Suprapubic skin (tissue), 3 donors: ENCODE data around the gene NDUFA3.

Experiments used
- CTCF ChIP-seq, 2 donors: fragments of 200-600 bp in 1 of 2; fragments of 450-650 bp in 1 of 2; sonication (generic) in 1 of 2; IDR thresholded peaks; one replicate each; pipeline ENCODE4 v1.5.1; 2016 to 2019; ENCODE audit warnings: antibody characterized with exemption in 2 of 2, mild to moderate bottlenecking in 1 of 2, moderate library complexity in 1 of 2
- POLR2A ChIP-seq, 2 donors: fragments of 450-650 bp; IDR thresholded peaks; one replicate each; pipeline ENCODE4 v1.6.1; 2017; ENCODE audit warnings: antibody characterized with exemption in 2 of 2, mild to moderate bottlenecking in 2 of 2, moderate library complexity in 2 of 2

DNA sequence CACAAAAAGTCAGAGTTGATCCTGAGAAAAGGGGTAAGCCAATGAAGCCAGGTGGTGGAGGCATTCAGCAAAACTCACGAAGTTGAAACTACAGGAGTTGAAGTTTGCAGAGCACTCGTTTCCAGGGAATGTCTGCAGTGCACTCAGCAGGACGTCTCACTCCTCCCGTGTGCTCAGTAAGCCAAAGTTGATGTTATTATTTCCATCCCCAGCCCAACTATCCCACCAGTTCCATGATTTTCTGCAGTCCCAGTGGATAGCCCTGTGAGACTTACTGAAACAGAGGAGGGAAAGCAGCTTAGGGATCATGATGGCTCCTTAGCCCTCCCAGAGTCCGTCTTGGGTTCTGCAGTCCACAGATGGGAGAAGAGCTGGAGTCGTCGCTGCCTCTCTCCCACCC is 21.6 kb upstream of the NDUFA3 start, which contains the start of gene TARM1:
- TF ChIP-seq CTCF (IDR thresholded peaks at IDR 0.05) (no peak), POLR2A (IDR thresholded peaks at IDR 0.05) (no peak)
